ENCODE data around the gene CXXC5.

Gene CXXC5

GRCh38 chr5:139651853-139652787 is 4.0 kb downstream of the CXXC5 start:
- DNase-seq, result no peak

- no peak for DNase-seq
These were observed 4.7 kb downstream of the CXXC5 start for GRCh38 chr5:139652788-139653241.

- no peak for DNase-seq
These were observed 5.5 kb downstream of the CXXC5 start for GRCh38 chr5:139653616-139654015.

GRCh38 chr5:139654464-139654863 is 6.3 kb downstream of the CXXC5 start:
- DNase-seq, result no peak

- DNase-seq, result no peak
These were observed 6.8 kb downstream of the CXXC5 start for GRCh38 chr5:139654871-139655491.

- no peak for DNase-seq
These were observed 7.7 kb downstream of the CXXC5 start for GRCh38 chr5:139655727-139656271.

- DNase-seq, result no peak
These were observed 9.5 kb downstream of the CXXC5 start for GRCh38 chr5:139657363-139658321.

- no peak for DNase-seq
These were observed 10.4 kb downstream of the CXXC5 start for GRCh38 chr5:139658501-139658927.

GRCh38 chr5:139658928-139659667 is 10.9 kb downstream of the CXXC5 start:
- DNase-seq, result no peak

- no peak for DNase-seq
These were observed 11.5 kb downstream of the CXXC5 start for GRCh38 chr5:139659695-139660101.

GRCh38 chr5:139660105-139660922 is 12.2 kb downstream of the CXXC5 start:
- DNase-seq, result no peak

- no peak for DNase-seq
These were observed 13.0 kb downstream of the CXXC5 start for GRCh38 chr5:139660923-139661814.

GRCh38 chr5:139662617-139663016 is 14.5 kb downstream of the CXXC5 start:
- no peak for DNase-seq

GRCh38 chr5:139663207-139664085 is 15.3 kb downstream of the CXXC5 start:
- DNase-seq, result no peak

- DNase-seq, result no peak
These were observed 16.0 kb downstream of the CXXC5 start for GRCh38 chr5:139664086-139664693.

GRCh38 chr5:139664727-139665351 is 16.7 kb downstream of the CXXC5 start:
- DNase-seq, result no peak

- DNase-seq, result no peak
These were observed 17.5 kb downstream of the CXXC5 start for GRCh38 chr5:139665626-139666025.

- no peak for DNase-seq
These were observed 18.4 kb downstream of the CXXC5 start for GRCh38 chr5:139666551-139666950.

Measured in NCI-H187 (cell line).